Measurements from ENCODE around the gene ZNF750.
A peak's percentile ranks its signal among the peaks of the same experiment; 100 is the strongest.

The ZNF750 gene

GRCh38 chr17:82839617-82840292 is at the start of gene ZNF750:
Gene ZNF750 (minus strand): TSS chr17:82840022. CDS start chr17:82832454, 7,568 bp downstream.
- no peak for DNase-seq

- no peak for DNase-seq
Measured at GRCh38 chr17:82888583-82889495, 49.0 kb upstream of the ZNF750 start.

- DNase-seq, result peak; percentile 20
Measured at GRCh38 chr17:82887255-82888164, 47.7 kb upstream of the ZNF750 start.

GRCh38 chr17:82884970-82885353 is 45.1 kb upstream of the ZNF750 start:
- DNase-seq, result no peak

- no peak for DNase-seq
Measured at GRCh38 chr17:82884341-82884969, 44.6 kb upstream of the ZNF750 start.

GRCh38 chr17:82883419-82884031 is 43.7 kb upstream of the ZNF750 start:
- no peak for DNase-seq

- DNase-seq, result no peak
Measured at GRCh38 chr17:82882715-82883418, 43.0 kb upstream of the ZNF750 start.

GRCh38 chr17:82881900-82882714 is 42.3 kb upstream of the ZNF750 start:
- DNase-seq, result no peak

GRCh38 chr17:82881324-82881823 is 41.6 kb upstream of the ZNF750 start:
- DNase-seq, result no peak

GRCh38 chr17:82880620-82881323 is 41.0 kb upstream of the ZNF750 start:
- no peak for DNase-seq

- no peak for DNase-seq
Measured at GRCh38 chr17:82879241-82879640, 39.4 kb upstream of the ZNF750 start.

GRCh38 chr17:82878527-82878926 is 38.7 kb upstream of the ZNF750 start:
- DNase-seq, result no peak

- peak; percentile 55 for DNase-seq
Measured at GRCh38 chr17:82876602-82877379, 37.0 kb upstream of the ZNF750 start.

GRCh38 chr17:82876149-82876548 is 36.3 kb upstream of the ZNF750 start:
- no peak for DNase-seq

- no peak for DNase-seq
Measured at GRCh38 chr17:82875407-82875856, 35.6 kb upstream of the ZNF750 start.

- DNase-seq, result no peak
Measured at GRCh38 chr17:82874011-82874835, 34.4 kb upstream of the ZNF750 start.

GRCh38 chr17:82873521-82873920 is 33.7 kb upstream of the ZNF750 start:
- no peak for DNase-seq
